Osteoblast (primary cell): ENCODE data around the gene TCF20. TPM values are rescaled to one million over a fixed set of nuclear protein-coding genes. Genes with fewer than 3 reads are reported as not detected.

Experiments used
- DNase-seq: peaks from one replicate; pipeline ENCODE4 v3.0.0; 2011; ENCODE audit warnings: low spot score, mixed read lengths; ENCODE audit not compliant: insufficient read length; ENCODE audit errors: missing footprints
- H2AFZ ChIP-seq: 2 replicates; pipeline ENCODE4 v1.6.0; 2011; ENCODE audit warnings: mild to moderate bottlenecking, low read length
- H3K27ac ChIP-seq: 2 replicates; pipeline ENCODE4 v1.5.1; 2011; ENCODE audit warnings: mild to moderate bottlenecking, low read depth, low read length, moderate library complexity
- H3K27me3 ChIP-seq: 2 replicates; pipeline ENCODE4 v1.6.0; 2012; ENCODE audit warnings: mild to moderate bottlenecking, control low read depth, inconsistent platforms, low read length, moderate library complexity; ENCODE audit not compliant: insufficient read depth
- H3K36me3 ChIP-seq: 2 replicates; pipeline ENCODE4 v1.5.1; 2011; ENCODE audit warnings: mild to moderate bottlenecking, low read length, control low read depth, moderate library complexity; ENCODE audit not compliant: insufficient read depth
- H3K4me1 ChIP-seq: 2 replicates; pipeline ENCODE4 v1.5.1; 2011; ENCODE audit warnings: mild to moderate bottlenecking, low read length, control low read depth, moderate library complexity; ENCODE audit not compliant: insufficient read depth
- H3K4me2 ChIP-seq: 2 replicates; pipeline ENCODE4 v1.6.0; 2011; ENCODE audit warnings: mild to moderate bottlenecking, low read length; ENCODE audit not compliant: insufficient read depth
- H3K4me3 ChIP-seq: fragments of 200-600 bp; sonication (generic); 3 replicates; pipeline ENCODE4 v1.5.1; 2012; ENCODE audit warnings: mild to moderate bottlenecking, low read length, inconsistent platforms; ENCODE audit not compliant: insufficient read depth
- H3K79me2 ChIP-seq: 2 replicates; pipeline ENCODE4 v1.6.0; 2012; ENCODE audit warnings: mild to moderate bottlenecking, low read length, control low read depth, inconsistent platforms; ENCODE audit not compliant: insufficient read depth
- H3K9me3 ChIP-seq: 2 replicates; pipeline ENCODE4 v1.5.1; 2011; ENCODE audit warnings: low read depth, low read length, control low read depth
- H4K20me1 ChIP-seq: 2 replicates; pipeline ENCODE4 v1.6.0; 2012; ENCODE audit warnings: mild to moderate bottlenecking, low read length, control low read depth; ENCODE audit not compliant: insufficient read depth
- total RNA-seq: library from RNA; depleted of rRNA; stranded (reverse); fragments of >200 nt; gene quantifications from 2 replicates; pipeline ENCODE4 v1.2.3, GENCODE V29; 2012
- TF ChIP-seq, protein P1 (sequence below): IDR thresholded peaks from 2 replicates; pipeline ENCODE4 v1.5.1; 2011; ENCODE audit warnings: mild to moderate bottlenecking, low read depth, low read length, moderate library complexity; ENCODE audit errors: extremely low read depth

TCF20 gene
- total RNA-seq, 1 donor, result 35.1 TPM

DNA sequence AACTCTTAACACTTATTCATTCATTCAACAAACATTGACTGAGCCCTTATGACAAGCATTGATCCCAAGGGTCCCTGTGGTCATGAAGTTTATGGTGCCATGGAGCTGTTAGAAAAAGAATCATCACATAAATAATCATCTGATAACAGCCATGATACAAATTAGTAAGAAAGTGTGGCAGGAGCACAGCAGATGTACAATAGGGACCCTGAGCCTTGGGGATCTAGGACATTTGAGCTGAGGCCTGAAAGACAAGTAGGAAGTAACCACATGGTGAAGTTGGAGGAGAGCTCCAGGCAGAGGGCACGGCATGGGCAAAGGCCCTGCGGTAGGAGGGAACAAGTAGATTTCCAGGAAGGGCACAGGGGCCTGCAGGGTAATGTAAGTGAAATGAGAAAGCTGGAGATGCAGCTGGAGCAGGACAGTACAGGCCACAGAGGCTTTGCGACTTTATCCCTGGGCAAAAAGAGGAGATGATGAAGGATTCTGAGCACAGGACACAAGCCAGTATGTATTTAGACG is 6.8 kb upstream of the TCF20 start:
- no peak overlapping the region for H3K27ac ChIP-seq
- H3K79me2 ChIP-seq, result no peaks in the 10 kb centered on the region
- no peaks in the 10 kb centered on the region for H3K36me3 ChIP-seq
- H3K9me3 ChIP-seq, result no peaks in the 10 kb centered on the region
- H3K27me3 ChIP-seq, result peaks cover 24% of the 10 kb centered on the region
- TF ChIP-seq, protein P1, sequence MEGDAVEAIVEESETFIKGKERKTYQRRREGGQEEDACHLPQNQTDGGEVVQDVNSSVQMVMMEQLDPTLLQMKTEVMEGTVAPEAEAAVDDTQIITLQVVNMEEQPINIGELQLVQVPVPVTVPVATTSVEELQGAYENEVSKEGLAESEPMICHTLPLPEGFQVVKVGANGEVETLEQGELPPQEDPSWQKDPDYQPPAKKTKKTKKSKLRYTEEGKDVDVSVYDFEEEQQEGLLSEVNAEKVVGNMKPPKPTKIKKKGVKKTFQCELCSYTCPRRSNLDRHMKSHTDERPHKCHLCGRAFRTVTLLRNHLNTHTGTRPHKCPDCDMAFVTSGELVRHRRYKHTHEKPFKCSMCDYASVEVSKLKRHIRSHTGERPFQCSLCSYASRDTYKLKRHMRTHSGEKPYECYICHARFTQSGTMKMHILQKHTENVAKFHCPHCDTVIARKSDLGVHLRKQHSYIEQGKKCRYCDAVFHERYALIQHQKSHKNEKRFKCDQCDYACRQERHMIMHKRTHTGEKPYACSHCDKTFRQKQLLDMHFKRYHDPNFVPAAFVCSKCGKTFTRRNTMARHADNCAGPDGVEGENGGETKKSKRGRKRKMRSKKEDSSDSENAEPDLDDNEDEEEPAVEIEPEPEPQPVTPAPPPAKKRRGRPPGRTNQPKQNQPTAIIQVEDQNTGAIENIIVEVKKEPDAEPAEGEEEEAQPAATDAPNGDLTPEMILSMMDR, result no peak
- no peak overlapping the region for H3K4me3 ChIP-seq
- no peaks in the 10 kb centered on the region for H3K4me1 ChIP-seq
- DNase-seq, result no peak
- no peak overlapping the region for H3K4me2 ChIP-seq
- H2AFZ ChIP-seq, result no peak overlapping the region
- H4K20me1 ChIP-seq, result peaks cover 8% of the 10 kb centered on the region

DNA sequence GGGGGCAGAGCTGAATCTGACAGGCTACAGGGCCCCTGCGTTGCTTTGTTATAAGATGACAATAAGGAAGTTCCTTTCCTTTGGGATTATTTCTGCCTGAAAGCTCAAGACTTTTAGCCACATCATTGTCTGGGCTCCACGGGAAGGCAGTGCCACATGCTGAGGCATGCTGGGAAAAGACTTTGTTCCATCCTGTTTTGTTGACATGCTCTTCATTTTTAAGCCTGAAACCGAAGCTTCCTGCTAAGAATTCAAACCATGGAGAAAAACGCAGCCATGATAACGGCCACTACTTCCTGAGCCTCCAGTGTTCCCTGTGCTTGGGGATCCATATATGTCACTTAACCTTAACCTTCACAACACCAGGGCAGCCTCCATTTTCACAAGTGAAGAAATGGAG is 5.5 kb upstream of the TCF20 start:
- DNase-seq, result peak; percentile 14
- TF ChIP-seq, protein P1, result no peak
- peaks cover 16% of the 10 kb centered on the region for H3K27me3 ChIP-seq
- H3K79me2 ChIP-seq, result no peaks in the 10 kb centered on the region
- no peaks in the 10 kb centered on the region for H3K4me1 ChIP-seq
- peaks cover 3% of the 10 kb centered on the region for H4K20me1 ChIP-seq
- H3K36me3 ChIP-seq, result no peaks in the 10 kb centered on the region
- H3K9me3 ChIP-seq, result no peaks in the 10 kb centered on the region
- H3K4me2 ChIP-seq, result no peak overlapping the region
- no peak overlapping the region for H3K27ac ChIP-seq
- no peak overlapping the region for H2AFZ ChIP-seq
- no peak overlapping the region for H3K4me3 ChIP-seq

DNA sequence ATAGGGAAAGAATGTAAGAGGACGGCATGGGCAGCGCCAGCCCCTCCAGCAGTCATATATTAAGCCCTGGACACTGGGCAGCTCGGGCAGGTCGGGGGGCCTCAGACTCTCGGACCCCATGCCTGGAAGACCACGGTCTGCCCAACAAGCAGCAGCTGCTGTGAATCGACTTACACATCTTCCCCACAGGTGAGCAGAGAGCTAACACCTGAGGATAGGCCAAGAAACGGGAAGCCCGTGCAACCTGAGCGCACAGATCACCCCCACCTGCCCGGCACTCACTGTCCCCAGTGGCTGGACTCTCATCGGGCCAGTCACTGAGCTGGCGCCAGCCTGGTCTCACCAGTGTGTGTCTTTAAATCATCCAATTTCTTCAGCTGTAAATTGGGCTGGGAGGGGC is 4.7 kb upstream of the TCF20 start:
- no peaks in the 10 kb centered on the region for H3K4me1 ChIP-seq
- DNase-seq, result no peak
- no peak overlapping the region for H3K4me2 ChIP-seq
- no peaks in the 10 kb centered on the region for H3K79me2 ChIP-seq
- peaks cover 3% of the 10 kb centered on the region for H4K20me1 ChIP-seq
- no peak overlapping the region for H3K27ac ChIP-seq
- TF ChIP-seq, protein P1, result no peak
- H3K9me3 ChIP-seq, result no peaks in the 10 kb centered on the region
- H3K36me3 ChIP-seq, result no peaks in the 10 kb centered on the region
- H3K4me3 ChIP-seq, result no peak overlapping the region
- no peak overlapping the region for H2AFZ ChIP-seq
- peaks cover 8% of the 10 kb centered on the region for H3K27me3 ChIP-seq

DNA sequence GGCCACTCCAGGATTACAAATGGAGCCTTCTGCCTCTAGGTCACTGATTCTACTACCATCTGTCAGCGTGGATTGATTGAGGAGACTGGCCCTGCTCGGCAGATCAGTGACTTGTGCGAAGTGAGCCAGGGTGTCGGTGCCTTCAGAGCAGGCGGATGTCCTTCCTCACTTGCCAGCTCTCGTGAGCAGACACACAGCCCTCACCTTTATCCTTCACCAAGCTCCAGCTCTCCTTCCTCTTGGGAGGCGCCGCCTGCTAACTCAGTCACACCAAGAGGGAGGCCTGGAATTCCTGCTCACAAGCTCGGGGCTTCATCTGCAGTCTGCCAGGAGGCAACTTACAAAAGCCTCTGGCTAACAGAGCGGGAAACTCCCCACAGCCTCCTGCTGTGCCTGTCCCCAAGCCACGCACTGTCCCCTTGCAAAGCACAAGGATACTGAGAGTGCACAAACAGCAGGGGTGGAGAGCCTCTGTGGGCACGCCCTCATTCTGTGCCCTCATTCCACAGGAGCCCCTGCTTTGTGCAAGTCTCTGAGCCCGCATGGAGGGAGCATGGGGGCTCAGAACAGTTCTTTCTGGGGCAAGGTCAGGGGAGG is 3.5 kb upstream of the TCF20 start:
- Histone ChIP-seq H3K9me3 (no peaks in the 10 kb centered on the region), H3K27me3 (no peaks in the 10 kb centered on the region), H3K4me1 (peaks cover 3% of the 10 kb centered on the region), H3K4me3 (no peak overlapping the region), H2AFZ (no peak overlapping the region), H3K79me2 (peaks cover 12% of the 10 kb centered on the region), H4K20me1 (peaks cover 9% of the 10 kb centered on the region), H3K36me3 (no peaks in the 10 kb centered on the region), H3K4me2 (no peak overlapping the region), H3K27ac (no peak overlapping the region)
- DNase-seq, result peak; percentile 64
- TF ChIP-seq, protein P1, result no peak
